ENCODE measurements around the gene CDK10. TPM values are rescaled to one million over a fixed set of nuclear protein-coding genes. Genes with fewer than 3 reads are reported as not detected.

Gene CDK10
- total RNA-seq, 6 experiments from 2014 or later, result 35.0 to 72.2 (median 53.7) TPM

GRCh38 chr16:89733322-89733721 lies 46.8 kb downstream of the CDK10 start:
- peaks cover 0 to 18% (median 6%) of the 10 kb centered on the region in 4 donors for H3K4me1 ChIP-seq
- DNase-seq (no peak), ATAC-seq (no peak)
- H3K4me3 ChIP-seq, result no peak overlapping the region
- H3K27ac ChIP-seq, result no peak overlapping the region
- no peaks in the 10 kb centered on the region for H3K9me3 ChIP-seq
- peaks cover 0 to 72% (median 45%) of the 10 kb centered on the region in 4 donors for H3K36me3 ChIP-seq
- H3K27me3 ChIP-seq, result no peaks in the 10 kb centered on the region
- no peak for TF ChIP-seq CTCF (IDR thresholded peaks at IDR 0.05)
- no peak for TF ChIP-seq POLR2A (IDR thresholded peaks at IDR 0.05)
- 100% methylated on average over 1 of the region's 17 CpGs for WGBS (ENCODE audit: insufficient coverage, low coverage, low lambda C conversion rate, missing lambda C conversion rate)
- intact Hi-C loops (cut with DNase I), result no loop called here

DNA sequence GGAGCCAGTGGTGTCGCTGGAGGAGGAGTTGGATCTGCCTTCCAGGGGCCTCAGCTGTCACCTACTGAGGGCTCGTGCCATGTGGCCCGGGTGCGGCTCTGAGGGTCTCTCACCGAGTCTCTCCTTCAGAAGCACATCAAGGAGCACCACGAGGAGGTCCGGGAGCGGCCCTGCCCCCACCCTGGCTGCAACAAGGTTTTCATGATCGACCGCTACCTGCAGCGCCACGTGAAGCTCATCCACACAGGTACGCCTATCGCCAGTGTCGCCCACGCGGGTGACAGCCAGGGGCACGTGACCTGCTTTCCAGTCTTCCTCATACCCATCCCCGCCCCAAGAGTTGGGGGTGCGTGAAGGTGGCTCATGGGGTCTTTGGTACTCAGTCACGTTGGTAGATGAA lies 47.3 kb downstream of the CDK10 start:
- ATAC-seq, result no peak
- DNase-seq, result no peak
- Histone ChIP-seq H3K36me3 (peaks cover 0 to 75% (median 49%) of the 10 kb centered on the region in 4 donors), H3K4me1 (peaks cover 0 to 17% (median 6%) of the 10 kb centered on the region in 4 donors), H3K27ac (no peak overlapping the region), H3K4me3 (no peak overlapping the region), H3K9me3 (no peaks in the 10 kb centered on the region), H3K27me3 (no peaks in the 10 kb centered on the region)
- 75% methylated on average over 4 of the region's 21 CpGs for WGBS (ENCODE audit: insufficient coverage, low coverage, low lambda C conversion rate, missing lambda C conversion rate)
- no peak for TF ChIP-seq POLR2A (IDR thresholded peaks at IDR 0.05)
- no peak for TF ChIP-seq CTCF (IDR thresholded peaks at IDR 0.05)
- intact Hi-C loops (cut with DNase I), result no loop called here

DNA sequence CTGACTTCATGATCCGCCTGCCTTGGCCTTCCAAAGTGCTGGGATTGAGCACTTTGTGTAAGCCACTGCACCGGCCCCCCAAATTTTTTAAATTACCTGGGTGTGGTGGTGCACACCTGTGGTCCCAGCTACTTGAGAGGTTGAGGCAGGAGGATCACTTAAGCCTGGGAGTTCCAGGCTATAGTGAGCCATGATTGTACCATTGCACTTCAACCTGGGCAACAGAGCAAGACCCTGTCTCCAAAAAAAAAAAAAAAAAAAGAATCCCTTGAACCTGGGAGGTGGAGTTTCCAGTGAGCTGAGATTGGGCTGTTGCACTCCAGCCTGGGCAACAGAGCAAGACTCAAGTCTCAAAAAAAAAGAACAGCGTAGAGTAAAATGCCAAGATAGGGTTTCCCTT lies 50.1 kb downstream of the CDK10 start:
- H3K36me3 ChIP-seq, result peaks cover 0 to 80% (median 50%) of the 10 kb centered on the region in 4 donors
- no peak overlapping the region for H3K4me3 ChIP-seq
- WGBS (ENCODE audit: insufficient coverage, low coverage, low lambda C conversion rate, missing lambda C conversion rate), result 93% methylated on average over 3 of the region's 3 CpGs
- no peak for TF ChIP-seq POLR2A (IDR thresholded peaks at IDR 0.05)
- H3K27me3 ChIP-seq, result no peaks in the 10 kb centered on the region
- intact Hi-C loops (cut with DNase I), result no loop called here
- no peaks in the 10 kb centered on the region for H3K4me1 ChIP-seq
- DNase-seq, result no peak
- no peak for ATAC-seq
- H3K9me3 ChIP-seq, result no peaks in the 10 kb centered on the region
- H3K27ac ChIP-seq, result no peak overlapping the region

GRCh38 chr16:89737341-89738071 lies 51.0 kb downstream of the CDK10 start:
- WGBS (ENCODE audit: insufficient coverage, low coverage, low lambda C conversion rate, missing lambda C conversion rate), result 88% methylated on average over 9 of the region's 20 CpGs
- H3K27me3 ChIP-seq, result no peaks in the 10 kb centered on the region
- H3K9me3 ChIP-seq, result no peaks in the 10 kb centered on the region
- peaks cover 0 to 73% (median 47%) of the 10 kb centered on the region in 4 donors for H3K36me3 ChIP-seq
- no peaks in the 10 kb centered on the region for H3K4me1 ChIP-seq
- no peak for TF ChIP-seq POLR2A (IDR thresholded peaks at IDR 0.05)
- TF ChIP-seq CTCF (IDR thresholded peaks at IDR 0.05), result no peak
- no peak overlapping the region for H3K4me3 ChIP-seq
- intact Hi-C loops (cut with DNase I), result no loop called here
- H3K27ac ChIP-seq, result no peak overlapping the region
- DNase-seq, result no peak
- ATAC-seq, result peak in 1 of 4 donors; percentile 4

DNA sequence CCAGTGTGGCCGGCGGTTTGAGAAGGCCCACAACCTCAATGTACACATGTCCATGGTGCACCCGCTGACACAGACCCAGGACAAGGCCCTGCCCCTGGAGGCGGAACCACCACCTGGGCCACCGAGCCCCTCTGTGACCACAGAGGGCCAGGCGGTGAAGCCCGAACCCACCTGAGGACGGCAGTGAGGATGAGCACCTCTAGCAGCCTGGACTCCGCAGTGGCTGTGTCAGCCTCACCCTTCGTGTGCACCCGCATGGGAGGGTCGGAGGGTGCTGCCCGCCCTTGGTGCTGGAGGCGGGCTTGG lies 51.5 kb downstream of the CDK10 start:
- intact Hi-C loops (cut with DNase I), result no loop called here
- Histone ChIP-seq H3K36me3 (peaks cover 0 to 72% (median 47%) of the 10 kb centered on the region in 4 donors), H3K9me3 (no peaks in the 10 kb centered on the region), H3K27ac (no peak overlapping the region), H3K27me3 (no peaks in the 10 kb centered on the region), H3K4me3 (no peak overlapping the region), H3K4me1 (no peaks in the 10 kb centered on the region)
- ATAC-seq (peak in 2 of 4 donors; percentile 4 to 8), DNase-seq (no peak)
- TF ChIP-seq POLR2A (IDR thresholded peaks at IDR 0.05), result no peak
- no peak for TF ChIP-seq CTCF (IDR thresholded peaks at IDR 0.05)
- WGBS (ENCODE audit: insufficient coverage, low coverage, low lambda C conversion rate, missing lambda C conversion rate), result 90% methylated on average over 2 of the region's 14 CpGs

Data from right lobe of liver (tissue), 6 donors.